ENCODE data around the gene FZD2. TPM values are rescaled to one million over a fixed set of nuclear protein-coding genes. Genes with fewer than 3 reads are reported as not detected.

The FZD2 gene
- total and polyA plus RNA-seq, 9 of the 15 experiments (the other 6 are each of a cell fraction or from before 2014, with no cell fraction given): 0.03 to 4.5 (median 1.1) TPM; not detected in 1

GRCh38 chr17:44556832-44557606, at the start of gene FZD2 (continued):
- no peak for TF ChIP-seq CLOCK (CRISPR knock-in tag; IDR thresholded peaks at IDR 0.05; ENCODE audit: borderline replicate concordance)
- 0 out of 4 replicates have a peak, but pooled peaks of 1 of the 2 experiments have one; percentile 59 for TF ChIP-seq ARNT (IDR thresholded peaks at IDR 0.05)
- no peak for TF ChIP-seq FOXO4 (CRISPR knock-in tag; IDR thresholded peaks at IDR 0.05)
- TF ChIP-seq RAD51 (IDR thresholded peaks at IDR 0.05; ENCODE audit: borderline replicate concordance, low read depth): no peak
- TF ChIP-seq ZNF586 (CRISPR knock-in tag; conservative IDR thresholded peaks at IDR 0.05): no peak
- no peak for TF ChIP-seq HCFC1 (IDR thresholded peaks at IDR 0.05; ENCODE audit: low read depth, low read length)
- no peak for TF ChIP-seq CHCHD3 (CRISPR knock-in tag; IDR thresholded peaks at IDR 0.05)
- TF ChIP-seq XRCC5 (IDR thresholded peaks at IDR 0.05; ENCODE audit: low read depth, low read length): no peak
- no peak for TF ChIP-seq CCNT2 (IDR thresholded peaks at IDR 0.05; ENCODE audit: borderline replicate concordance, extremely low read depth, insufficient read length, low read depth, low read length)
- TF ChIP-seq ZFPM2 (CRISPR knock-in tag; IDR thresholded peaks at IDR 0.05): no peak
- TF ChIP-seq ZNF551 (CRISPR knock-in tag; IDR thresholded peaks at IDR 0.05): no peak
- TF ChIP-seq PHF8 (IDR thresholded peaks at IDR 0.05; ENCODE audit: borderline replicate concordance, low read length): peak; percentile 43; the same call in 1 of the 2 replicates
- peak; percentile 38; the same call in 1 of the 2 replicates for TF ChIP-seq ZBTB2 (IDR thresholded peaks at IDR 0.05)
- no peak for TF ChIP-seq TSC22D4 (tag; IDR thresholded peaks at IDR 0.05)
- TF ChIP-seq PRDM10 (IDR thresholded peaks at IDR 0.05; ENCODE audit: partially characterized antibody): no peak
- TF ChIP-seq DIDO1 (tag; IDR thresholded peaks at IDR 0.05; ENCODE audit: low read depth): no peak
- no peak for TF ChIP-seq ZNF696 (CRISPR knock-in tag; conservative IDR thresholded peaks at IDR 0.05)
- no peak for TF ChIP-seq CBX5 (IDR thresholded peaks at IDR 0.05; ENCODE audit: borderline replicate concordance, low read depth)
- no peak for TF ChIP-seq MEIS2 (IDR thresholded peaks at IDR 0.05; ENCODE audit: partially characterized antibody)

All from K562 (cell line).